Measurements from ENCODE around the gene LGR4. TPM values are rescaled to one million over a fixed set of nuclear protein-coding genes. Genes with fewer than 3 reads are reported as not detected.

The LGR4 gene
- total RNA-seq, 1 donor from 2014 or later, result 13.0 TPM

GRCh38 chr11:27401833-27402316, 70.7 kb downstream of the LGR4 start:
- intact Hi-C loops (cut with micrococcal nuclease), result no loop called here
- Histone ChIP-seq H3K27ac (replicated peaks) (no peak overlapping the region), H3K4me3 (no peak overlapping the region), H3K4me1 (peaks cover 45% of the 10 kb centered on the region), H3K36me3 (no peaks in the 10 kb centered on the region), H3K9me3 (replicated peaks) (no peaks in the 10 kb centered on the region), H3K27me3 (ENCODE audit: low read depth) (no peaks in the 10 kb centered on the region)
- no peak for TF ChIP-seq CTCF (IDR thresholded peaks at IDR 0.05; ENCODE audit: borderline replicate concordance)
- no peak for DNase-seq

GRCh38 chr11:27401280-27401832, 71.2 kb downstream of the LGR4 start:
- Histone ChIP-seq H3K4me3 (no peak overlapping the region), H3K27me3 (ENCODE audit: low read depth) (no peaks in the 10 kb centered on the region), H3K36me3 (no peaks in the 10 kb centered on the region), H3K4me1 (peaks cover 46% of the 10 kb centered on the region), H3K9me3 (replicated peaks) (no peaks in the 10 kb centered on the region), H3K27ac (replicated peaks) (no peak overlapping the region)
- intact Hi-C loops (cut with micrococcal nuclease), result no loop called here
- DNase-seq, result no peak
- TF ChIP-seq CTCF (IDR thresholded peaks at IDR 0.05; ENCODE audit: borderline replicate concordance), result no peak

GRCh38 chr11:27398400-27398770, 74.2 kb downstream of the LGR4 start:
- intact Hi-C loops (cut with micrococcal nuclease), result no loop called here
- H3K4me1 ChIP-seq, result peaks cover 47% of the 10 kb centered on the region

GRCh38 chr11:27397624-27398399, 74.8 kb downstream of the LGR4 start:
- Histone ChIP-seq H3K36me3 (no peaks in the 10 kb centered on the region), H3K9me3 (replicated peaks) (no peaks in the 10 kb centered on the region), H3K27me3 (ENCODE audit: low read depth) (no peaks in the 10 kb centered on the region), H3K27ac (replicated peaks) (no peak overlapping the region), H3K4me1 (peaks cover 53% of the 10 kb centered on the region), H3K4me3 (no peak overlapping the region)
- no peak for DNase-seq
- TF ChIP-seq CTCF (IDR thresholded peaks at IDR 0.05; ENCODE audit: borderline replicate concordance), result no peak
- intact Hi-C loops (cut with micrococcal nuclease), result no loop called here

More at GRCh38 chr11:27398400-27398770, 74.2 kb downstream of the LGR4 start:
- Histone ChIP-seq H3K27ac (replicated peaks) (no peak overlapping the region), H3K36me3 (no peaks in the 10 kb centered on the region), H3K27me3 (ENCODE audit: low read depth) (no peaks in the 10 kb centered on the region), H3K4me3 (no peak overlapping the region), H3K9me3 (replicated peaks) (no peaks in the 10 kb centered on the region)
- no peak for TF ChIP-seq CTCF (IDR thresholded peaks at IDR 0.05; ENCODE audit: borderline replicate concordance)
- no peak for DNase-seq

GRCh38 chr11:27396259-27396839, 76.2 kb downstream of the LGR4 start:
- TF ChIP-seq CTCF (IDR thresholded peaks at IDR 0.05; ENCODE audit: borderline replicate concordance), result no peak
- intact Hi-C loops (cut with micrococcal nuclease), result no loop called here
- H3K27me3 ChIP-seq (ENCODE audit: low read depth), result no peaks in the 10 kb centered on the region
- peak overlapping the region; percentile 59 for H3K27ac ChIP-seq (replicated peaks)
- H3K4me1 ChIP-seq, result peaks cover 62% of the 10 kb centered on the region
- H3K36me3 ChIP-seq, result no peaks in the 10 kb centered on the region
- no peak overlapping the region for H3K4me3 ChIP-seq
- H3K9me3 ChIP-seq (replicated peaks), result no peaks in the 10 kb centered on the region
- no peak for DNase-seq
